ENCODE data around the gene CROCC2.

The CROCC2 gene

GRCh38 chr2:240875228-240876034 lies 30.7 kb upstream of the CROCC2 start:
- no peak for DNase-seq (ENCODE audit: low read depth, low spot score)

DNA sequence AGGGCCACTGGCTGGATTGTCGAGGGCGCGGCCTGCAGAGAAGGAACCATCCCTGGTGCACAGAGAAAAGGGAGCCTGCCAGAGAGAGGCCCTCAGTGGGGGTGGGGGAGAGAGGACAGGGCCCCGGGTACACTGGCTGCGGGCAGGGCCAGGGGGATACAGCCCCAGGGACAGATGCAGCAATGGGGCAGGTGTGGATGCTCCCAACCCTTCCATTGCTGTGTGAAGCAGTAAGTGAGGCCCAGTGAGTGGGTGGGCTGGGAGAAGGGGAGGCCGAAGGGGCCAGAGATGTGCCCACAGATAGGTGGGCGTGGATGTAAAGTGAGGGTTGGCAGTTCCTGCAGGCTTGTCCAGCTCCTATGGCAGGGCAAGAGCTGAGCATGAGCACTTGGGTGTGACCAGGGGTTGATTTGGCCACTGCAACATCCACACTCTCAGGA lies 30.1 kb upstream of the CROCC2 start:
- no peak for DNase-seq (ENCODE audit: low read depth, low spot score)

- DNase-seq (ENCODE audit: low read depth, low spot score), result no peak
These were observed 29.5 kb upstream of the CROCC2 start for GRCh38 chr2:240876475-240877251.

- DNase-seq (ENCODE audit: low read depth, low spot score), result no peak
These were observed 28.4 kb upstream of the CROCC2 start for GRCh38 chr2:240877460-240878340.

- no peak for DNase-seq (ENCODE audit: low read depth, low spot score)
These were observed 27.7 kb upstream of the CROCC2 start for GRCh38 chr2:240878341-240878936.

DNA sequence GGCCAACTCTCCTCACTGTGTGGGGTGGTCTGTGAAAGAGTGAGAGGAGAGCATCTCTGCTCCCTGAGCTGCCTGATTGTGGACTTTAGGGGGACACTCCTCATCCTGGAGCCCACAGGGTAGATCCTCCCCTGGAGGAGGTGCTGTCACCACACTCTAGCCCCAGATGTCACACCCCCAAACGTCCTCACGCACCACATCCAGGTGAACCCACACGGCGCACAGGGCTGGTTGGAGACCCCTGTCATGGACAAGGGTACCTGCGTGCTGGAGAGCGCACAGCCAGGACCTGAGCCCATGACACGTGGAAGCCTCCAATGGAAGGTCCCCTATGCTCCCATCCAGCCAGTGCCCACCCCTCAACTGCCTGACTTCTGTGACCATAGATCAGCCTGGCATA lies 27.0 kb upstream of the CROCC2 start:
- no peak for DNase-seq (ENCODE audit: low read depth, low spot score)

GRCh38 chr2:240881913-240882312 lies 24.2 kb upstream of the CROCC2 start:
- no peak for DNase-seq (ENCODE audit: low read depth, low spot score)

GRCh38 chr2:240884221-240884620 lies 21.9 kb upstream of the CROCC2 start:
- DNase-seq (ENCODE audit: low read depth, low spot score), result no peak

DNA sequence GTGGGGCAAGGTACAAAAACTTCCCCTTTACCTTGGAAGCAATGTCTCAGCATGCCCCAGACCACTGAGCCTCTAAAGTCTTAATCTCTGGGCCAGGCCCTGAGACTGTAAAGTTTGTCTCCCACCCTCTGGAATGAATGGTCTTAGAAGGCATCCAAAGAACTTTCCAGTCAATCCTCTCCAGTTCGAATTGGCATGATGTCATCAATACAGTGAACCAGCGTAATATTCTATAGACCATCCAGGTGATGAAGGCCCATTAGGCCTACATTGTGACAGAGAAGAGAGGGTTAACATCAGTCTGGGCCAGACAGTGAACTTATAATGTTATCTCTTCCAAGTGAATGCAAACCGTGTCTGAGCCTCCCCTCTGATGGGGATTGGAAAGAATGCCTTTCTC lies 21.4 kb upstream of the CROCC2 start:
- no peak for DNase-seq (ENCODE audit: low read depth, low spot score)

GRCh38 chr2:240885566-240885965 lies 20.6 kb upstream of the CROCC2 start:
- DNase-seq (ENCODE audit: low read depth, low spot score), result no peak

DNA sequence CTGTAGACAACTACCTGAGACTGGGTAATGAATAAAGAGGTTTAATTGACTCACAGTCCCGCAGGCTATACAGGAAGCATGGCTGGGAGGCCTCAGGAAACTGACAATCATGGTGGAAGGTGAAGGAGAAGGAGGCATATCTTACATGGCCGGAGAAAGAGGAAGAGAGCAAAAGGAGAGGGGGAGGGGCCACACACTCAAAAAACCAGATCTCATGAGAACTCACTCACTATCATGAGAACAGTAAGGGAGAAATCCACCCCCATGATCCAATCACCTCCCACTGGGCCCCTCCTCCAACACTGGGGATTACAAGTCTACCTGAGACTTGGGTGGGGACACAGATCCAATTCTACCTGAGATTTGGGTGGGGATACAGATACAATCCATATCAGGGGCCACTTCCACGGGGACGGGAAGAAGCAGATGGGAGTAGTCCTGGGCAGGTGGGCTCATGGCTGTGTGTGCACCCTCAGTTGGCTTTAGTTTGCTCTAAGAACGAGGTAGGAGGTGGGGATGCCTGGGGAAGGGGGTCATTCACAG lies 20.0 kb upstream of the CROCC2 start:
- no peak for DNase-seq (ENCODE audit: low read depth, low spot score)

DNA sequence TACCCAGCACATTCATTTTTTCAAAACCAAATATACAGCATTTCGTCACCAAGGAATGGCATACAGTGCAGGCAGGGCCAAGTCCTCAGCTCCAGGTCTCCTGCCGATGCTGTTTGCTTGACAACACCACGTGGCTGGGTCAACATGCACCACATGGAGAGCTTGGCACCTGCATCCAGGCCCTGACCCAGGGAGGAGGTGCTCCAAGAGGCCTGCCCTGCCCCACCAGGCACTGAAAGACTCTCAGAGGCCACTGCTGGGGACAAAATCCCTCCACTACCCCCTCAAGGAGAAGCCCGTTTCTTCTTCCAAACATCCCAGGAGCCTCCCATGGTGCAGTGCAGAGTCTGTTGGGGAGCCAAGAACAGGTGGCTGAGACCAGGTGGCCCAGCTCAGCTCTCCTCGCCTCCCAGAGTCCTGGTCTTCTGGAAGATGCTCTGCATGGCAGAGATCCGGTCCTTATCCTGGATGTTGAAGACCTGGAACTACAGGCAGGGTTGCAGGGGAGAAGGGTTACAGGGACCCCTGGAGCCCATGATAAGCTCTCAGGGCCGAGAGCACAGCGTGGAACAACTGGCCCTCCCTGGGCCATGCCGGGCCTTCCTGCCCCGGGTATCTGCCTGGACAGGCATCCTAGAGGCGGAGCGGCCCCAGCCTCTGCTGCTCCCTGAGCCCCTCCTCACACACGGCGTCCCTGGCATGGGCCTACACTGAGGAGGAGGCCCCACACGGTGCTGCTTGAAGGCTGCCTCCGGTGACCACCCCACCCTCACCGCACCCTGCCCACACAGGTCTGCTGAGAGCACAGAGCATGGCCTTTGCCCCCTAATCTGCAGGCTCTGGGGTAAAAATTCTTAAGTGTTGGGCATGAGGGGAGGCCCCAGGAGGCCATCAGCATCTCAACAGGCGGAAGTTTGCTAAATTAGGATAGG lies 19.2 kb upstream of the CROCC2 start:
- DNase-seq (ENCODE audit: low read depth, low spot score), result no peak

- no peak for DNase-seq (ENCODE audit: low read depth, low spot score)
These were observed 18.5 kb upstream of the CROCC2 start for GRCh38 chr2:240887631-240888030.

DNA sequence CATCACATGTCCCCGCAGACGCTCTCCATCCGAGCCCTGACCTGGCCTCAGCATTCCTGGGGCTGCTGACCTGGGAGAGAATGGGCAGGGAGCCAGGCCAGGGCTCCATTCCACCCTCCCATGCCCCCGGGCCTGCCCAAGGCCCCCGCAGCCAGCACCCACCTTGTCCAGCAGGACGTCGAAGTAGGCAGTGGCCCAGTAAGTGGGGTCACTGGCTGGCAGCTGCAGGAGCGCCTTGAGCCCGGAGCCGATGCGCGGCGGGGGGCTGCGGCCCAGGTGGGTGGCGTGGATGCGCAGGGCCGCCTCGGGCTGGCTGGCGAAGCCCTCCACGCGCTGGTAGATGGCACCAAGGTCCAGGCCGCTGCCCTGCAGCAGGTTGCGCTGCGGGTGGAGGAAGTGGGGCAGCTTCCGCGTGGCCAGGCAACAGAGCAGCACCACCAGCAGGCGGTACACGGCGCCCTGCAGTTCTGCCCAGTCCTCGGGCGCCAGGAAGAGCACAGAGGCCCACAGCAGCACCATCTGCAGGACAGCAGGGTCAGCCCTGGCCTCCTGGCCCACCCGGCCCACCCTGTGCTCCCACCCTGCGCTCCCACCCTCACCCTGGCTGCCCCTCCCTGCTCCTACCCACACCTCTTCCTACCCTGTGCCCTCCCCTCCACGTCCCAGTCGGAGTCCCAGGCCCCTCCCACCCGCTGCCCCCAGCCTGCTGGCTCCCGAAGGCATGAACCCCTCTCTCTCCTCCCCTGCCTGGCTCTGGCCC lies 17.8 kb upstream of the CROCC2 start:
- no peak for DNase-seq (ENCODE audit: low read depth, low spot score)

GRCh38 chr2:240888890-240889573 lies 17.1 kb upstream of the CROCC2 start:
- DNase-seq (ENCODE audit: low read depth, low spot score), result no peak

GRCh38 chr2:240889601-240890560 lies 16.3 kb upstream of the CROCC2 start:
- DNase-seq (ENCODE audit: low read depth, low spot score), result no peak

DNA sequence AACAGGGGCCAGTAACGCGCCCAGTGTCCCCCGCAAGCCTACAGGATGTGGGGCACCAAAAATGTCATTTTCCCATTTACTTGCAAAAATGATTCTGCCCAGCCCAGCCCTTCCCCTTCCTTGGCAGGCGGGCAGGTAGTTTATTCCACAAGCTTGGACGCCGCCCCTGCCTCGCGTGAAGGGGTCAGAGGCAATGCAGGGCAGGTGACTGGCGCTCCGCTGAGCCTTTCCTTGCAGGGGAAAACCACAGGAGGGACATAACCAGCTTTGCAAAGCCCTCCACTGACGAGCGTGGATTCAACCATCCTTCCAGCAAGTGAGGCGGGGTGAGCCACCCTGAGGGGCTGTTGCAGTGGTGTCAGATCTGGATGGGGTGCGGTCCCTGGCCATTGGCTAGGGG lies 15.4 kb upstream of the CROCC2 start:
- DNase-seq (ENCODE audit: low read depth, low spot score), result no peak

Measured in astrocyte of the hippocampus (primary cell).